ENCODE data around the gene TIGD2. TPM values are rescaled to one million over a fixed set of nuclear protein-coding genes. Genes with fewer than 3 reads are reported as not detected.

Gene TIGD2
- total and polyA plus RNA-seq, 2 of the 13 experiments (the other 11 are each of a cell fraction or from before 2014, with no cell fraction given) = 3.1 to 15.5 TPM

- TF ChIP-seq AHDC1 (CRISPR knock-in tag; IDR thresholded peaks at IDR 0.05; ENCODE audit: borderline replicate concordance) = no peak
- peak; percentile 94 for TF ChIP-seq ZNF687 (CRISPR knock-in tag; IDR thresholded peaks at IDR 0.05)
- TF ChIP-seq, protein P1, sequence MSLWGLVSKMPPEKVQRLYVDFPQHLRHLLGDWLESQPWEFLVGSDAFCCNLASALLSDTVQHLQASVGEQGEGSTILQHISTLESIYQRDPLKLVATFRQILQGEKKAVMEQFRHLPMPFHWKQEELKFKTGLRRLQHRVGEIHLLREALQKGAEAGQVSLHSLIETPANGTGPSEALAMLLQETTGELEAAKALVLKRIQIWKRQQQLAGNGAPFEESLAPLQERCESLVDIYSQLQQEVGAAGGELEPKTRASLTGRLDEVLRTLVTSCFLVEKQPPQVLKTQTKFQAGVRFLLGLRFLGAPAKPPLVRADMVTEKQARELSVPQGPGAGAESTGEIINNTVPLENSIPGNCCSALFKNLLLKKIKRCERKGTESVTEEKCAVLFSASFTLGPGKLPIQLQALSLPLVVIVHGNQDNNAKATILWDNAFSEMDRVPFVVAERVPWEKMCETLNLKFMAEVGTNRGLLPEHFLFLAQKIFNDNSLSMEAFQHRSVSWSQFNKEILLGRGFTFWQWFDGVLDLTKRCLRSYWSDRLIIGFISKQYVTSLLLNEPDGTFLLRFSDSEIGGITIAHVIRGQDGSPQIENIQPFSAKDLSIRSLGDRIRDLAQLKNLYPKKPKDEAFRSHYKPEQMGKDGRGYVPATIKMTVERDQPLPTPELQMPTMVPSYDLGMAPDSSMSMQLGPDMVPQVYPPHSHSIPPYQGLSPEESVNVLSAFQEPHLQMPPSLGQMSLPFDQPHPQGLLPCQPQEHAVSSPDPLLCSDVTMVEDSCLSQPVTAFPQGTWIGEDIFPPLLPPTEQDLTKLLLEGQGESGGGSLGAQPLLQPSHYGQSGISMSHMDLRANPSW (CRISPR knock-in tag; IDR thresholded peaks at IDR 0.05; ENCODE audit: borderline replicate concordance) = peak; percentile 39; the same call in 1 of the 2 replicates
- TF ChIP-seq HNRNPLL (IDR thresholded peaks at IDR 0.05; ENCODE audit: low read depth, low read length, poor library complexity, severe bottlenecking) = peak; percentile 81
- TF ChIP-seq ETV5 (CRISPR knock-in tag; IDR thresholded peaks at IDR 0.05; ENCODE audit: borderline replicate concordance) = peak; percentile 70
- peak; percentile 93 for TF ChIP-seq ZNF546 (CRISPR knock-in tag; conservative IDR thresholded peaks at IDR 0.05)
- peak; percentile 85; the same call in 1 of the 2 replicates for TF ChIP-seq ZNF780A (CRISPR knock-in tag; IDR thresholded peaks at IDR 0.05)
- no peak for TF ChIP-seq MATR3 (CRISPR knock-in tag; IDR thresholded peaks at IDR 0.05)
- TF ChIP-seq RBM39 (IDR thresholded peaks at IDR 0.05; ENCODE audit: low read depth, low read length, poor library complexity, severe bottlenecking) = peak; percentile 89
- TF ChIP-seq FIP1L1 (IDR thresholded peaks at IDR 0.05; ENCODE audit: borderline replicate concordance, insufficient read depth, low read depth, low read length) = no peak
- TF ChIP-seq ZNF274 (CRISPR knock-in tag; IDR thresholded peaks at IDR 0.05) = peak; percentile 71; the same call in 1 of the 2 replicates
- no peak for TF ChIP-seq RFXANK (CRISPR knock-in tag; IDR thresholded peaks at IDR 0.05)
- TF ChIP-seq ZNF501 (CRISPR knock-in tag; IDR thresholded peaks at IDR 0.05) = peak; percentile 74
- TF ChIP-seq ZNF256 (CRISPR knock-in tag; conservative IDR thresholded peaks at IDR 0.05) = 0 out of 2 replicates have a peak, but pooled peaks have one; percentile 73
- peak; percentile 73 to 88 for TF ChIP-seq POLR2A (IDR thresholded peaks at IDR 0.05; ENCODE audit: insufficient read depth in 1 of 2, low read depth in 2 of 2, low read length in 2 of 2)
Observed at GRCh38 chr4:89110986-89111832, at the start of gene TIGD2 (continued).

Data from HepG2 (cell line).